Measurements from ENCODE around the gene MOB1A. TPM values are rescaled to one million over a fixed set of nuclear protein-coding genes. Genes with fewer than 3 reads are reported as not detected.

Gene MOB1A
- 95.1 and 98.6 TPM in 2 replicates for total RNA-seq (2021)
- long read RNA-seq, full-length matches to known transcripts: 224 of 276 reads
- long read RNA-seq, partial matches to known transcripts: 0 of 276 reads
- long read RNA-seq, other reads (novel, unspliced or antisense): 52 of 276 reads

DNA sequence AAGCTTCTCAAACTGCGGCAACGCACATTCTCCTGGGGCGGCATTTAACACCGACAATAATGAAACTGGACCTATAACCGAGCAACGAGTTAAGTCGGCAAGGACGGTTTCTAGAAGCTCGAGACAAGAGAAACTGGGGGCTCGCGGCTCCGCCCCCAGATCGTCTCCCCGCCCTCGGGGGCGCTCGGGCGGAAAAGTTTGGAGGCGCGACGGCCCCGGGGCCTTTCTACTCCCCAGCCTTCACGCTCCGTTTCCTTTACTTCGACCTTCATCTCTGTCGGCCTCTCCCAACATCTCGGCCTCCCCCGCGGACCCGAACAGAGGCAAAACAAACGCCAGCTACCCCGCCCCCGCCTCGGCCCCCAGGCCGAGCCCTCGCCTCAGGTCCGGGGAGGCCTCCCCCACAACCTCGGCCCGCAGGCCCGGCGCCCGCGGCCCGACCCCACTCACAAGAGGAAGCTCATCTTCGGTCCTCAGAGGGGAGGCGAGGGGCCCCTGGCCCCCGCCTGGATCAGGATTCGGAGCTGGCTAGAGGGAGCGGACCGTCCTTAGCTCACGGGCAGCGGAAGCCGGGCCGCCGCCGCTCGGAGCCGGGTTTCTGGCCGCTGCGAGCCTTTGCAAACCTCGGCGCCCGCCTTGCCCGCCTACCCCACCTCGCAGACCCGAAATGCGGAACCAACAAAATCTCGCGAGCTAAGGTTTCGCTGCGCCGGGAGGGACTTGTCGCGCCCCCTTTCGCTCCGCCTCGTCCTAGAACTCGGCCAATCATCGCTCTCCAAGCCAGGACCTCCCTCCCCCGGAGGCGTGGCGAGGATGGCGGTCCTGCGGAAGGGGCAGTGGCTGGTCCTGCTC is at the start of gene MOB1A:
TSS of gene MOB1A (minus strand) at position 669 of the 852 bp plus-strand sequence. CDS start at position 464, 205 bp downstream.
- Histone ChIP-seq H2AK5ac (ENCODE audit: insufficient read length, low read length) (no peak within 1 kb of the TSS), H4K8ac (replicated peaks; ENCODE audit: insufficient read length, low read depth, low read length) (no peak within 1 kb of the TSS), H3K9me3 (ENCODE audit: control insufficient read depth, low read depth, low read length) (no peaks in the 10 kb centered on the region), H2BK20ac (ENCODE audit: low read depth, low read length, poor library complexity, severe bottlenecking) (no peak within 1 kb of the TSS), H3K23ac (ENCODE audit: insufficient read length, low read depth, low read length) (no peak within 1 kb of the TSS), H2BK12ac (ENCODE audit: insufficient read length, low read depth, low read length) (no peak within 1 kb of the TSS), H3K27ac (ENCODE audit: insufficient read length, low read depth, low read length) (no peak within 1 kb of the TSS), H3K79me2 (ENCODE audit: insufficient read depth, low read length) (peaks cover 16% of the 10 kb centered on the region; the same call in 1 of the 2 replicates), H3K4ac (ENCODE audit: low read depth, low read length) (peak within 1 kb of the TSS; percentile 55), H4K5ac (ENCODE audit: insufficient read length, low read depth, low read length) (no peak within 1 kb of the TSS), H4K20me1 (ENCODE audit: control insufficient read depth, insufficient read depth, insufficient read length) (no peaks in the 10 kb centered on the region), H2BK120ac (ENCODE audit: low read depth, low read length, poor library complexity, severe bottlenecking) (no peak within 1 kb of the TSS), H3K4me1 (ENCODE audit: insufficient read depth, low read length) (no peaks in the 10 kb centered on the region), H3K14ac (ENCODE audit: insufficient read depth, low read length) (peak within 1 kb of the TSS; percentile 93), H2BK15ac (ENCODE audit: low read depth, low read length) (no peak within 1 kb of the TSS), H3K79me1 (ENCODE audit: insufficient read depth, low read depth, low read length, poor library complexity, severe bottlenecking) (peaks cover 7% of the 10 kb centered on the region), H3K23me2 (ENCODE audit: insufficient read length, low read depth, low read length, poor library complexity, severe bottlenecking) (no peaks in the 10 kb centered on the region), H3K9ac (ENCODE audit: extremely low read depth, insufficient read length, low read length) (peak within 1 kb of the TSS; percentile 88), H2AFZ (ENCODE audit: low read length) (no peak within 1 kb of the TSS), H3K27me3 (ENCODE audit: insufficient read depth, low read length) (no peaks in the 10 kb centered on the region), H3K18ac (ENCODE audit: insufficient read length, low read depth, low read length) (peak within 1 kb of the TSS; percentile 96), H2BK5ac (ENCODE audit: insufficient read length, low read length) (no peak within 1 kb of the TSS), H3T11ph (ENCODE audit: low read length) (no peak within 1 kb of the TSS), H3K56ac (ENCODE audit: insufficient read length, low read depth, low read length) (no peak within 1 kb of the TSS), H3K4me2 (ENCODE audit: insufficient read depth, insufficient read length, low read length) (peak within 1 kb of the TSS; percentile 72), H4K91ac (ENCODE audit: insufficient read length, low read depth, low read length) (peak within 1 kb of the TSS; percentile 72)
- H3K27ac Mint-ChIP-seq: peak within 1 kb of the TSS; percentile 82 to 98 (median 93); a peak in 6 of 7 replicates
- no CpG with 5 or more reads among the region's 84 CpGs for WGBS (ENCODE audit: extremely low coverage, insufficient read length, low lambda C conversion rate)
- DNase-seq: peak; percentile 99
- H3K27me3 Mint-ChIP-seq (ENCODE audit: low read depth): no peaks in the 10 kb centered on the region
- TF ChIP-seq, protein P1, sequence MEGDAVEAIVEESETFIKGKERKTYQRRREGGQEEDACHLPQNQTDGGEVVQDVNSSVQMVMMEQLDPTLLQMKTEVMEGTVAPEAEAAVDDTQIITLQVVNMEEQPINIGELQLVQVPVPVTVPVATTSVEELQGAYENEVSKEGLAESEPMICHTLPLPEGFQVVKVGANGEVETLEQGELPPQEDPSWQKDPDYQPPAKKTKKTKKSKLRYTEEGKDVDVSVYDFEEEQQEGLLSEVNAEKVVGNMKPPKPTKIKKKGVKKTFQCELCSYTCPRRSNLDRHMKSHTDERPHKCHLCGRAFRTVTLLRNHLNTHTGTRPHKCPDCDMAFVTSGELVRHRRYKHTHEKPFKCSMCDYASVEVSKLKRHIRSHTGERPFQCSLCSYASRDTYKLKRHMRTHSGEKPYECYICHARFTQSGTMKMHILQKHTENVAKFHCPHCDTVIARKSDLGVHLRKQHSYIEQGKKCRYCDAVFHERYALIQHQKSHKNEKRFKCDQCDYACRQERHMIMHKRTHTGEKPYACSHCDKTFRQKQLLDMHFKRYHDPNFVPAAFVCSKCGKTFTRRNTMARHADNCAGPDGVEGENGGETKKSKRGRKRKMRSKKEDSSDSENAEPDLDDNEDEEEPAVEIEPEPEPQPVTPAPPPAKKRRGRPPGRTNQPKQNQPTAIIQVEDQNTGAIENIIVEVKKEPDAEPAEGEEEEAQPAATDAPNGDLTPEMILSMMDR (conservative IDR thresholded peaks at IDR 0.05): no peak
- H3K9me3 Mint-ChIP-seq: peaks cover 4% of the 10 kb centered on the region in 2 experiments; a peak in 3 of 5 replicates
- H3K4me3 Mint-ChIP-seq: peak within 1 kb of the TSS; percentile 90 to 93
- H3K4me1 Mint-ChIP-seq: peaks cover 13 to 15% of the 10 kb centered on the region in 2 experiments
- H3K36me3 Mint-ChIP-seq (ENCODE audit: insufficient read depth in 1 of 3, low read depth in 3 of 3): peaks cover 17 to 34% (median 21%) of the 10 kb centered on the region in 3 experiments

Data from H9 (cell line).